SK-N-DZ (cell line): ENCODE results near the gene B3GNT9.

ENCODE experiments used
- DNase-seq: peaks from one replicate; pipeline ENCODE4 v3.0.0-alpha.2; 2015; ENCODE audit warnings: low spot score

B3GNT9 gene

GRCh38 chr16:67167588-67167987 is 16.8 kb upstream of the B3GNT9 start:
- DNase-seq, result no peak

- DNase-seq, result no peak
These were observed 15.9 kb upstream of the B3GNT9 start for GRCh38 chr16:67166598-67167168.

- no peak for DNase-seq
These were observed 15.3 kb upstream of the B3GNT9 start for GRCh38 chr16:67166110-67166547.

- DNase-seq, result no peak
These were observed 14.6 kb upstream of the B3GNT9 start for GRCh38 chr16:67165121-67166078.

GRCh38 chr16:67164599-67165061 is 13.8 kb upstream of the B3GNT9 start, which contains the start of gene HSF4:
TSS of gene HSF4 (plus strand) at chr16:67164745. CDS start at chr16:67164812, 67 bp downstream.
- DNase-seq, result no peak

GRCh38 chr16:67163999-67164558 is 13.3 kb upstream of the B3GNT9 start:
- peak; percentile 10 for DNase-seq

- DNase-seq, result peak; percentile 74
These were observed 12.6 kb upstream of the B3GNT9 start for GRCh38 chr16:67163164-67163998.

GRCh38 chr16:67162506-67163163 is 11.8 kb upstream of the B3GNT9 start:
- DNase-seq, result no peak

GRCh38 chr16:67161595-67162058 is 10.8 kb upstream of the B3GNT9 start:
- no peak for DNase-seq

GRCh38 chr16:67158637-67159600 is 8.1 kb upstream of the B3GNT9 start:
- no peak for DNase-seq

- no peak for DNase-seq
These were observed 7.3 kb upstream of the B3GNT9 start for GRCh38 chr16:67157892-67158635.

GRCh38 chr16:67157106-67157748 is 6.4 kb upstream of the B3GNT9 start:
- DNase-seq, result no peak

- DNase-seq, result no peak
These were observed 5.5 kb upstream of the B3GNT9 start for GRCh38 chr16:67156143-67156844.

GRCh38 chr16:67155295-67156142 is 4.7 kb upstream of the B3GNT9 start:
- DNase-seq, result peak; percentile 77

- DNase-seq, result peak; percentile 55
These were observed 3.9 kb upstream of the B3GNT9 start for GRCh38 chr16:67154578-67155294.
